GM12874 (cell line): ENCODE results near the gene HNMT.

Experiments used
- CTCF ChIP-seq: IDR thresholded peaks from 2 replicates; pipeline ENCODE4 v1.5.1; 2011; ENCODE audit warnings: low read depth, mild to moderate bottlenecking, control low read depth, low read length, moderate library complexity; ENCODE audit not compliant: insufficient read depth

HNMT gene

GRCh38 chr2:138010890-138011289 is 46.6 kb downstream of the HNMT start:
- no peak for TF ChIP-seq CTCF

- no peak for TF ChIP-seq CTCF
These were observed 47.8 kb downstream of the HNMT start for GRCh38 chr2:138012082-138012481.

- TF ChIP-seq CTCF: no peak
These were observed 48.7 kb downstream of the HNMT start for GRCh38 chr2:138012968-138013367.

GRCh38 chr2:138013639-138014038 is 49.4 kb downstream of the HNMT start:
- no peak for TF ChIP-seq CTCF

GRCh38 chr2:138015494-138015893 is 51.2 kb downstream of the HNMT start:
- no peak for TF ChIP-seq CTCF

GRCh38 chr2:138016351-138017087 is 52.2 kb downstream of the HNMT start:
- TF ChIP-seq CTCF: no peak

GRCh38 chr2:138017824-138018223 is 53.6 kb downstream of the HNMT start:
- no peak for TF ChIP-seq CTCF
